Inferior parietal cortex (tissue), 1 donor: ENCODE data around the gene MAD2L2.

Source experiments
- DNase-seq: peaks from one replicate; pipeline ENCODE4 v3.0.0-alpha.2; 2016; ENCODE audit errors: extremely low spot score

The MAD2L2 gene

DNA sequence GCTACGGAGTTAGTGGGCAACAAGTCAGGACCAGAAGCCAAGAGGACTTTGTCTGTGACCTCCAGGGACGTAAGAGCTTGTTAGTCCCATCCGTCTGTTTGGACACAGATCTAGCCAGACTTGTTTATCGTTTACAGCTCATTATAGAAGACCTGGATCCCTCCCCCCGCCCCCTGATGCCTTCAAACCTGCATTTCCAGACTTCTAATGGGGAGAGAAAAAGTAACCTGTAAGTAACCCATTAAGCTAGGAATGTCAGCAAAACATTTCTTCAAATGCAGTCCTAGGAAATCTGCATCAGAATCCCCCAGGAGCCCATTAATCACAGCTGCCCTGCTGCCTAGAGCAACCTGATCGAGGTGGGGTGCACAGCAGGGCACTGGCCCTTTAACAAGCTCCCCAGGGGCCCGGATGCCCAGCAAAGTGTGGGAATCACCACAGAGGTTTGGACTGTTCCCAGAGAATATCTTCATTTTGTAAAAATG, 1.4 kb upstream of the MAD2L2 start:
- no peak for DNase-seq

- no peak for DNase-seq
Observed at GRCh38 chr1:11680270-11681070, 478 bp downstream of the MAD2L2 start.

- no peak for DNase-seq
Observed at GRCh38 chr1:11678442-11678841, 2.5 kb downstream of the MAD2L2 start.

DNA sequence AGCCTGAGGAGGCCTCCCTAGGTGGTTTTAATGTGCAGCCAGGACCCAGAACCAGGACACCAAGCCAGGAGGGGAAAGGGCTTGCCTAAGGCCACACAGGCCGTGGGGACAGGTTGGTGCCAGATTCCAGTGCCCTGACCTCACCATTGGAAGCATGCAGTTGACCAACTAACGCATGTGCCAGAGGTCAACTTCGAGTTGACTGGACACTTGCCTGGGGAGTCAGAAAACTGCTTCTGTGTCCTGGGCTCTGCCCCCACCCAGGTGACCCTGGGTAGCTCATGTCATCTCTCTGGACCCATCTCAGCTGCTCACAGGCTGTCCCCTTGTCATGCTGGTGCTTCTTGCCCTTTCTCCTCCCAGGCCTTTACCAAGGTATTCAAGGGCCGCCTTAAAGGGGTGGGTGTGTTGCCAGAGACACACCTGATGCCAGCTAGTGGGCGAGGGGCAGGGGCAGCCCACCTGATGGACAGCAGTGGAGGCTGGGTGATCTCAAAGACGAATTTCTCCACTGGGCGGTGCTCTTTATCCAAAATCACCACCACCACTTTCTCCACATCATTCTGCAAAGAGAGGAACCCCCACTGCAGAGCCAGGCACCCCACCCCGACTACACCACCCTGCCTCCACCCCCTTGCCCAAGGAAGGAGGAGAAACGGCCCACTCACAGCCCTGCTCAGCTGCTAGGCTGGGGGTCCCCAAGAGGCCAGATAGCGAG, 4.4 kb downstream of the MAD2L2 start:
- no peak for DNase-seq

DNA sequence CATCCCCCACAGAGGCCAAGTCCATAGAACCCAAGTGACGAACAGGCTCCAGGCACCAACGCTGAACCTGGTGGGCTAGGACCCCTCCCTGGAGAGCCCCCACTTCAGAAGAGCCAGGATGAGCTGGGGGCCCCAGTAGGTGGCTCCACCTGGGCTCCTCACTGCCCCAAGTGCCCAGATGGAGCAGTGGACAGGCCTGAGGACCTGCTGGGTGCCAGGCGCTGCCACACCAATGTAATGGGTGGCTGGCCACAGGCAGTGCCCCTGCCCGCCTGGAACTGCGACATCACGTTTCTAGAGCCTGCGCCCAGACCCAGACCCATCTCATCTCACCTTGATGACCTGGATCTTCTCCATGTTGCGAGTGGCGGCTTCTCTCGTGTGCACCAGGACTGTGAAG, 5.6 kb downstream of the MAD2L2 start:
- DNase-seq, result no peak

- DNase-seq, result no peak
Observed at GRCh38 chr1:11674488-11674887, 6.5 kb downstream of the MAD2L2 start.

DNA sequence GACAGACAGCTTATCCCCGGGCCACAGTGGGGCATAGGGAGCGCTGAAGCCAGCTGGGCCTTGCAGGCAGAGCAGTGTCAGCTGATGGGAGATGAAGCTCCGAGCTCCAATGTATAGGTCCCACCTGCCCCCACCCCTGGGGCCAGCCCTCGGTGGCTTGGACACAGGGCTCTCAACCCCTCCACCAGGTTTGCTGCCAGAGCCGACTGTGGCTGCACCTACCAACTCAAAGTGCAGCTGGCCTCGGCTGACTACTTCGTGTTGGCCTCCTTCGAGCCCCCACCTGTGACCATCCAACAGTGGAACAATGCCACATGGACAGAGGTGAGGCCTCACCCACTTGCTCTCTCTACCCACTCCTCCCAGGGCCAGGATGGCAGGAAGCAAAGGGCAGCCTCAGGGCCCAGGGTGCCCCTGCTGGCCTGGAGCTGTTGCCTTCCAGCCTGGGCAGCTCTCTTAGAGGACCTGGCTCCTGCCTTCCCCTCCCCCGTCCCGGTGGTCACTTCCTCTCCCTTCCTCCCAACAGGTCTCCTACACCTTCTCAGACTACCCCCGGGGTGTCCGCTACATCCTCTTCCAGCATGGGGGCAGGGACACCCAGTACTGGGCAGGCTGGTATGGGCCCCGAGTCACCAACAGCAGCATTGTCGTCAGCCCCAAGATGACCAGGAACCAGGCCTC, 7.7 kb downstream of the MAD2L2 start:
- DNase-seq, result no peak

DNA sequence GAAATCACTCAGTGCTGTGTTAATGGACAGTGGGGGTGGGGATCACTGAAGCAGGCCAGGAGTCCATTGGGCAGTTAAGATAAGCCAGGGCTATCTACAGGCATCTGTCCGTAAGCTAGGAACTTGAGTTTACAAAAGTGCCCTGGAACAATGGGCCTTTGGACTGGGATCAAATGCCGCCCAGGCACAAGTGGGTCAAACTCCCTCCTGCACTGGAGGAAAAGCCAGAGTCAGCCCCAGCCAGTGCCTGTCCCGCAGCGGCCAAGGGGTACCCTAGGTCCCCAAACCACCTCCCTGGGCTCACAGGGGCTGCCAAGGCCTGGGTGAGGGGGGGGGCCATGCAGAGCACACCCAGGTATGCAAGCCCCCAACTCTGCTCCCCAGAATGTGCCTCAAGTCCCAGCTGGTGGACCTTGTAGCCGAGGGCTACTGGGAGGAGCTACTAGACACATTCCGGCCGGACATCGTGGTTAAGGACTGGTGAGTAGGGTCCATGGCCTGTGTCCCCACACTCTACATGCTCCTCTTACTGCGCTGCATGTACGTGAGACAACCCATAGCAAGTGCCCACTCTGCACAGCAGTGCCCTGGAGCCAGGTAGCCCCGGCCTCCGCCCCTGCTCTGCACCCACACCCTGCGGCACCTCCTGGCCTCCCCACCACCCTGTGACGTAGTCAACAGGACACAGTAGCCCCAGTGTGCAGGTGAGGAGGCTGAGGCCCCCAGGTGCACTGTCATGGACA, 9.2 kb downstream of the MAD2L2 start:
- DNase-seq, result no peak

- DNase-seq, result no peak
Observed at GRCh38 chr1:11671205-11671543, 9.8 kb downstream of the MAD2L2 start.

DNA sequence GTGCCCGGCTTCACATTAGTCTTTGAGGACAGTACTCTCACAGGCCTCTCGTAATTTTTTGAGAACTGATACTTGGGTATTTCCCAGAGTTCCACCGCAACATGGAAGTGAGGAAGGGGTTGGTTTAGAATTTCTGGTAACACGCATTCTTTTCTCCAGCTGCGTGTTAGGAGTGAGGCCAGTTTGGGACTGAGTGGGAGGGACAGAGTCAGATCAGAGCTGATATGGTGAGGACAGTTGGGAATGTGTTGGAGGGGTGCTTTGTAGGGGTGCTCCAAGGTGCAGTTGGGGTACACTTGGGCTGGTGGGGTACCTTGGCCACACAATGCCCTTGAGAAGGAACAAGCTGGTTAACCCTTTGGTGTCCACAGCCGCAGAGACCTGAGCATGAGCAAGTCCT, 10.2 kb downstream of the MAD2L2 start:
- DNase-seq, result no peak

DNA sequence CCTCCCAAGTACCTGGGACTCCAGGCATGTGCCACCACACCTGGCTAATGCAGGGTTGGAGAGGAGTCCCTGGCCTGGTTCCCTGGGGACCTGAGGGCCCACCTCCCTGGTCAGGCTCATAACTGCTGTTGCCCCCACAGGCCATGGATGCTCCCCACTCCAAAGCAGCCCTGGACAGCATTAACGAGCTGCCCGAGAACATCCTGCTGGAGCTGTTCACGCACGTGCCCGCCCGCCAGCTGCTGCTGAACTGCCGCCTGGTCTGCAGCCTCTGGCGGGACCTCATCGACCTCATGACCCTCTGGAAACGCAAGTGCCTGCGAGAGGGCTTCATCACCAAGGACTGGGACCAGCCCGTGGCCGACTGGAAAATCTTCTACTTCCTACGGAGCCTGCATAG, 12.4 kb downstream of the MAD2L2 start:
- no peak for DNase-seq

DNA sequence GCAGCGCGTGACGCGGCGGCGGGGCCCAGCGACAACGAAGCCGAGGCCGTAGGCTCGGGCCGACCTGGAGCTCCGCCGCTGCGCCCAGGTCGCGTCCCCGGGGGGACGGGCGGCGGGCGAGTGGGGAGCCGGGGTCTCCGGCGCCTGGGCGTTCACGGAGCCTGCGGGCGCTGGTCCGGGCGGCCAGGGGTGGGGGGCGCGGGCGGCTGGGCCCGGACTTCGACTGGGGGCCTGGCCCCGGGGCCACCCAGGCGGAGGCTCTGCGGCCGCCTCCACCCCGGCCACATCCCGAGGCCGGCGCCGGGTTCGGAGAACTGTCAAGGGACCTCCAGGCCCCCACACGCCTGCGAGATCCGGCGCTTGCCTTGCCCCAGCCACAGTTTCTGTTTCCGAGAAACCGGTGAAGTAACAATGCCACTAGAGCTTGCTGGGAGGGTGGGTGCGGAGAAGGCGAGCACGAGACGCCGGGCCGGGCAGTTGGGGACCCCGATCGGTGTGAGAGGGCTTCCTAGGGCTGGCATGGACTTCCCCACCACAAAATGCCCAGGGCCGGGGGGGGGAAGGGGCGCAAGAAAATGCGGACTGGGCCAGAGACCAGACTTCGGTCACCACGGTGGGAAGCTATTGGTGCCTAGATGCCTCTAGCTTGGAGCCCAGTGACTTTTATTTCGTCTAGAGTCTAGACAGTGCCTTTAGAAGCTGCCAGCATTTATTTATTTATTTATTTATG, 16.4 kb downstream of the MAD2L2 start:
- DNase-seq, result no peak

- DNase-seq, result no peak
Observed at GRCh38 chr1:11661103-11661502, 19.8 kb downstream of the MAD2L2 start.

DNA sequence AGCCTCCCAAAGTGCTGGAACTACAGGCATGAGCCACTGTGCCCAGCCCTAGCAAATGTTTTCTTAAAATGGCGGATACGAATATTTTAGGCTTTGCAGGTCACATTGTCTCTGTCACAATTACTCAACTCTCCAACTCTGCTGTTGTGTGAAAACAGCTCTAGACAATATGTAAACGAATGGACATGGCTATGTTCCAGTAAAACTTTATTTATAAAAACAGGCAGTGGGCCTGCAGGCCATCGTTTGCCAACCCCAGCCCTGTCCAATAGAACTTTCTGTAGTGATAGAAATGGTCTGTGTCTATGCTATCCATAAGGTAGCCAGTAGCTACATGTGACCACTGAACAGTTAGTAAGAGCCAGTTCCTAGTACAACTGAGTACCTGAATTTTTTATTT, 21.2 kb downstream of the MAD2L2 start:
- no peak for DNase-seq

DNA sequence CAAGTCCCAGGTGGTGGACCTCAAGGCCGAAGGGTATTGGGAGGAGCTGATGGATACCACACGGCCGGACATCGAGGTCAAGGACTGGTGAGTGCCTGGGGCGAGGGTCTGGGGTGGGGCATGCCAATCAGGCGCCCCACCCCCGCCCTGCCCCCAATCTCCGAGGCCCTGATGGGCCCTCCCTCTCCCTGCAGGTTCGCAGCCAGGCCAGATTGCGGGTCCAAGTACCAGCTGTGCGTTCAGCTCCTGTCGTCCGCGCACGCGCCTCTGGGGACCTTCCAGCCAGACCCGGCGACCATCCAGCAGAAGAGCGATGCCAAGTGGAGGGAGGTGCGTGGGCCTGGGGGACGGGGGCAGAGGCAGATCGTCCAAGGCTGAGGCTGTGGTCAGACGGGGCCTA, 22.4 kb downstream of the MAD2L2 start:
- no peak for DNase-seq

DNA sequence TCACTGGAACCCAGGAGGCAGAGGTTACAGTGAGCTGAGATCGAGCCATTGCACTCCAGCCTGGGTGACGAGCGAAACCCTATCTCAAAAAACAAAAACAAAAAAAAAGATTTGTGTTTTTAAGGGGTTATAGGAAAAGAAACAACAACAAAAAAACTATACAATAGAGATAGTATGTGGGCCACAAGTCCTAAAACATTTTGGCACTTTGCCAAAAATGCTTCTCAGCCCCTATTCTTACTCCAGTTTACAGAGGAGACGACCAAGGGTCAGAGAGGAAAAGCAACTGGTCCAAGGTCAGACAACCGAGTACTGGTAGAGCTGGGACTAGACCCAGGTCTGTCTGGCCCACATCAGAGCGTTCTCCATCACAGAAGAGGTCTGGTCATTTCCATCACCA, 23.3 kb downstream of the MAD2L2 start:
- DNase-seq, result no peak

DNA sequence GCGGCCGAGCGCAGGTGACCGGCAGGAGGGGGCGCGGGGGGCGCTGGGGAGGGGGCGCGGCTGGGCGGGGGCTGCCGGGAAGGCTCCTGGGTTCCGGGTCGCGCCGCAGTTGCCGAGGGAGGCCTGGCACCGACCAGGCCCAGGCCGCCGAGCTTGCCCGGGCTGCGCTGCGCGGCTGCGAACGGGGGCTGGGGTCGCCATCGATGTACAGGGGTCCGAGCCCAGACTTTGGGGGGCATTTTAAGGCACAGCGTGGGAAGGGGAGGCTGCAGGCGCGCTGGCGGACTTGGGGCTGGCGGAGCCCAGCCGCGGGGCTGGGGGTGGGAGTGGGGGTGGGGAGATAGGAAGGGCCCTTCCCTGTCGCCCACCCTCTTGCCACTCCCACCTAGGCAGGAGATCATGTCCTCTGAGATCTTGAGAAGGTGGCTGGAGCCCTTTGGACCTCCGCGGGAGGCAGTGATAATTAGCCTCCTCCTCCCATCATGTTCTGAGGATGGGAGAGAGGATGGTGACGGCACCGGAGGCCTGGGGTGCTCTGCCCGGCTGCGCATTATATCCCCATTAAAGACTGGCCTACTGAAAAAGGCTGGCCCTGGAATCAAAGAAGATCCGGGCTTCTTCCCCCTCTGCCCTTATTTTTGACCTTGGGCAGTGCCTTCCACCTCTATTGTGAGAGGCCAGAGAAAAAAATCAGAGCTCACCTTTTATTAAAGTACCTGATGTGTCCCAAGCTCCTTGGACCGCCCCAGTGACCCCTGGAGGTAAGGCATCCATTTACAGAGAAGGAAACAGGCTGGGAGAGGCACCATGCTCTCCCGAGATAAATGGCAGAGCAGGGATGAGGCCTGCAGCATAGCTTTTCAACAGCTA, 25.8 kb downstream of the MAD2L2 start:
- DNase-seq, result no peak

DNA sequence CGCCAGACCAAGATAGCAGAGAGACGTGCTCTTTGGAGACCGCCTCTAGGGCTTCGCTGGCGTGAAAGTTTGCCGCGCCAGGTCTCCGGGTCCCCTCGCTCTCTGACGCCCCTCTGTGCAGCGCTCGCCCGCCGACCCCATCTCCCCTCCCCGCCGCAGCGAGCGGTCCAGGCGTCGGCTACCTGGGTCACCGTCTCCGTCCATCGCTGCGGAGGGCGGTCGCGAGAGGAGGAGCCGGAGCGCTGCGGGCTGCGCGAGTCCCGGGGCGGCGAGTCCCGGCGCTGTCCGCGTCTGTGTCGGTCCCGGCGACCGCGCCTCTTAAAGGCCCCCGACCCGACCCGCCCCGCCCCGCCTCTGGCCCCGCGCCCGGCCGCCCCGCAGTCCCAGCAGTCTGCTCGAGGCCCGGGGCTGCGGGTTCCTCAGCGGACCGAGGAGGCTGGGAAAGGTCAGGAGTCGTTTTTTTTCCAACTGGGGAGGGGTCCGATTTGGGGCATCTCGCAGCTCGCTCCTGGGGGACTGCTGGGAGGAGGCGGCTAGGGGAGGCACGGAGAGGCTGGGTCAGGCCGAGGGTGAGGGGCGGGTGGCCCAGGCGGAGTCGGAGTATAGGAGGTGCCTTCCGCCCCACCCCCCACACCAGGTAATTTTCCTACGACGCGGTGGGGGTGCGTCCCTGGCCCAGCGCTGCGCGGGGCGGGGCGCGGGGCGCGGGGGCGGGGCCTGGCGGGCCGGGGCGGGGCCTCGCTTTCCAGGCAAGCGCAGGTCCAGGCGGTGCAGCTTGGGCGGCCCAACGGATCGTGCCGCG, 26.6 kb downstream of the MAD2L2 start, which contains the start of the genes FBXO2 and FBXO44:
TSS of gene FBXO2 (minus strand) at position 293 of the 802 bp plus-strand sequence. CDS start at position 204, 89 bp downstream.
TSS of gene FBXO44 (plus strand) at position 741 of the 802 bp plus-strand sequence. CDS start 959 bp downstream, outside the sequence.
- no peak for DNase-seq

GRCh38 chr1:11653861-11654136, 27.1 kb downstream of the MAD2L2 start:
- DNase-seq, result no peak
